ENCODE results near the gene E2F6. TPM values are rescaled to one million over a fixed set of nuclear protein-coding genes. Genes with fewer than 3 reads are reported as not detected.

The E2F6 gene
- total RNA-seq, 2 experiments from 2014 or later: 9.9 to 10.3 TPM

- POLR2A ChIA-PET: no interaction called here
- peaks cover 6% of the 10 kb centered on the region for H3K36me3 Mint-ChIP-seq
- H3K4me1 Mint-ChIP-seq (ENCODE audit: low read depth): peaks cover 28% of the 10 kb centered on the region
- no peak overlapping the region for H3K27ac Mint-ChIP-seq
- intact Hi-C loops (cut with micrococcal nuclease): loop anchor here (10.0 kb wide), 3 partner anchors 277 to 633 kb away; partner anchors contain the start of genes LPIN1 and SLC66A3
- H3K4me3 Mint-ChIP-seq: no peak overlapping the region
- CTCF ChIA-PET: interaction anchor here (0.7 to 3.7 kb wide), 4 partner anchors 10 to 343 kb away, joined by 3 to 29 read pairs (median 4); no protein-coding TSS in a partner anchor
- no peak for DNase-seq
- H3K27me3 Mint-ChIP-seq: no peaks in the 10 kb centered on the region
- no peaks in the 10 kb centered on the region for H3K9me3 Mint-ChIP-seq
Observed at GRCh38 chr2:11467749-11468148, 1.8 kb upstream of the E2F6 start.

DNA sequence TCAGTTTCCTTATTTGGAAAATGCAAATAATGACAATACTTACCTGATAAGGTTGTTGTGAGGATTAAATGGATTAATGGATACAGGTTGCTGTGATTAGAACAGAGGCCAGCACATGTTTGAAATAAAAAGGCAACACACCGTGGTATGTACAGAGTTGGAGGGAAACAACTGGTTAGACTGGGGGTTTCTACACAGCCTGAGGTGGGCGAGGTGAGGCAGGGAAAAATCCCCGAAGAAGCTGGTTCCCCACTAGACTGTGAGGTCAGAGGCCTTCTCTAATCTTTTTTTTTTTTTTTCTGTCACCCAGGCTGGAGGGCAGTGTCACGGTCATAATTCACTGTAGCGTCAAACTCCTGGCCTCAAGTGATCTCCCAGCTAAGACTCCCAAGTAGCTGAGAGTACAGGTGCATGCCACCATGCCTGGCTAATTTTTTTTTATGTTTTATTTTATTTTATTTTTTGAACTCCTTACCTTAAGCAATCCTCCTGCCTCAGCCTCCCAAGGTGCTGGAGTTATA, 1.2 kb upstream of the E2F6 start:
- Mint-ChIP-seq H3K27me3 (no peaks in the 10 kb centered on the region), H3K27ac (no peak overlapping the region), H3K4me3 (peak overlapping the region; percentile 91), H3K9me3 (no peaks in the 10 kb centered on the region), H3K4me1 (ENCODE audit: low read depth) (peaks cover 33% of the 10 kb centered on the region), H3K36me3 (peaks cover 6% of the 10 kb centered on the region)
- ChIA-PET POLR2A (interaction anchor here (2.7 kb wide), 1 partner anchor 117 kb away, joined by 6 read pairs; no protein-coding TSS in a partner anchor), CTCF (interaction anchor here (0.6 to 3.7 kb wide), 7 partner anchors 10 to 1540 kb away, joined by 3 to 29 read pairs (median 3); no protein-coding TSS in a partner anchor)
- DNase-seq: no peak
- intact Hi-C loops (cut with micrococcal nuclease): loop anchor here (10.0 kb wide), 3 partner anchors 278 to 632 kb away; partner anchors contain the start of genes LPIN1 and SLC66A3

DNA sequence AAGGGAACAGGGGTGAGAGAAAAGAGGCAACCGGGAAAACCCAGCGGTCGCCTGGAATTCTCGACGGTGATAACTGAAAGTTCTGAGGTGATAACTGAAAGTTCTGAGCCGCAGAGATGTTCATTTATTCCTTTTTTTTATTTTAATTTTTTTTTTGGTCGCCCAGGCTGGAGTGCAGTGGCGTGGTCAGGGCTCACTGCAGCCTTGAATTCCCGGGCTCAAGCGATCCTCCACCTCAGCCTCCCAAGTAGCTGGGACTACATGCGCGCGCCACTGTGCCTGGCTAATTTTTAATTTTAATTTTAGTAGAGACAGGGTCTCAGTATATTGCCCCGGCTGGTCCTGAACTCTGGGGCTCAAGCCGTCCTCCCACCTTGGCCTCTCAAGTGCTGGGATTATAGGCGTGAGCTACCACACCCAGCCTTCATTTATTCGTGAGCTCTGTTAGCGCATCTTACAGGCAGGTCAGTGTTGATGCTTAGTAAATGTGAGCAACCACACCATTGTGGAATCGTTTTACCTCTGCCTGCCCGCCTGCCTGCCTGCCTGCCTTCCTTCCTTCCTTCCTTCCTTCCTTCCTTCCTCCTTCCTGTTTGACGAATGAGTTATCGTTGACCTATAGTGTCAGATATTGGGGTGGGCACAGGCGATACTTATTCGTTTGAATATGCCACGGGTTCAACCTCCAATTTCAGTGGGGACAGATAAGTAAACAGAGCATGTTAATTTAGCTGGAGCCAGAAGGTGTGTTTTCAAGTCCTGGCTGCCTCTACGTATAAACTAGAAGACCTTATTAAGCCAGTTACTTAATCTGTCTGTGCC, 557 bp upstream of the E2F6 start:
- POLR2A ChIA-PET: interaction anchor here (2.0 to 2.7 kb wide), 2 partner anchors 118 to 122 kb away, joined by 6 to 8 read pairs; partner anchors contain the start of gene ROCK2
- Mint-ChIP-seq H3K9me3 (no peaks in the 10 kb centered on the region), H3K4me1 (ENCODE audit: low read depth) (peaks cover 33% of the 10 kb centered on the region), H3K4me3 (peak overlapping the region; percentile 91), H3K27me3 (no peaks in the 10 kb centered on the region), H3K36me3 (peaks cover 9% of the 10 kb centered on the region), H3K27ac (peak overlapping the region; percentile 76)
- no peak for DNase-seq
- intact Hi-C loops (cut with micrococcal nuclease): loop anchor here (1.0 to 10.0 kb wide), 4 partner anchors 118 to 632 kb away; partner anchors contain the start of genes LPIN1 and SLC66A3
- CTCF ChIA-PET: interaction anchor here (0.6 to 3.7 kb wide), 8 partner anchors 10 to 1541 kb away, joined by 3 to 29 read pairs (median 4); no protein-coding TSS in a partner anchor

GRCh38 chr2:11465110-11465484, 864 bp downstream of the E2F6 start:
- peaks cover 41% of the 10 kb centered on the region for H3K4me1 Mint-ChIP-seq (ENCODE audit: low read depth)
- intact Hi-C loops (cut with micrococcal nuclease): loop anchor here (2.0 to 10.0 kb wide), 4 partner anchors 120 to 630 kb away; partner anchors contain the start of genes LPIN1, ROCK2 and SLC66A3
- no peaks in the 10 kb centered on the region for H3K9me3 Mint-ChIP-seq
- H3K27ac Mint-ChIP-seq: peak overlapping the region; percentile 83
- peak overlapping the region; percentile 91 for H3K4me3 Mint-ChIP-seq
- CTCF ChIA-PET: interaction anchor here (0.9 to 3.7 kb wide), 4 partner anchors 9 to 629 kb away, joined by 3 to 29 read pairs (median 5); no protein-coding TSS in a partner anchor
- POLR2A ChIA-PET: interaction anchor here (0.6 to 2.7 kb wide), 3 partner anchors 119 to 728 kb away, joined by 3 to 8 read pairs (median 6); partner anchors contain the start of gene ROCK2
- no peak for DNase-seq
- H3K27me3 Mint-ChIP-seq: no peaks in the 10 kb centered on the region
- peaks cover 13% of the 10 kb centered on the region for H3K36me3 Mint-ChIP-seq

GRCh38 chr2:11459816-11460215, 6.1 kb downstream of the E2F6 start:
- Mint-ChIP-seq H3K9me3 (no peaks in the 10 kb centered on the region), H3K4me1 (ENCODE audit: low read depth) (peaks cover 47% of the 10 kb centered on the region), H3K27ac (no peak overlapping the region), H3K27me3 (no peaks in the 10 kb centered on the region), H3K4me3 (no peak overlapping the region), H3K36me3 (peaks cover 15% of the 10 kb centered on the region)
- intact Hi-C loops (cut with micrococcal nuclease): loop anchor here (10.0 kb wide), 3 partner anchors 285 to 625 kb away; partner anchors contain the start of genes LPIN1 and SLC66A3
- no peak for DNase-seq
- POLR2A ChIA-PET: interaction anchor here (1.2 kb wide), 1 partner anchor 116 kb away, joined by 3 read pairs; the partner anchor contains the start of gene ROCK2
- CTCF ChIA-PET: interaction anchor here (3.5 kb wide), 1 partner anchor 13 kb away, joined by 12 read pairs; no protein-coding TSS in a partner anchor

DNA sequence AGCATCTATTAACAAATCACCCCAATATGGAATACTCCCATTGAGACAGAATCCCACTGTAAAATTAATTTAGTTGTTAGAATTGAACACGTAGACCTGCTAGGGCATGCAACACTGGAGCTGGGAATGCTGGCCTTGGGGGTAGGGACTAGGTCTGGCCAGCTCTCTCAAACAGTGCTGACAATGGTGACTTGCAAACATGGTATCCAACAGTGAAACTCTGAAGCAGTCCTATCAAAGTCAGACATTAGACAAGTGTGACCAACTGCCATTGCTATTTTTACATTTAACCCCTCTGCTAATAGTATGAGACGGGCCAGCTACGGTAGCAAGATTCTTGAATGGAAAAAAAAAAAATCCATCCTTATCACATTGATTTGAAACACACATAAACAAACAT, 7.2 kb downstream of the E2F6 start:
- intact Hi-C loops (cut with micrococcal nuclease): no loop called here
- Mint-ChIP-seq H3K4me1 (ENCODE audit: low read depth) (peaks cover 37% of the 10 kb centered on the region), H3K27me3 (no peaks in the 10 kb centered on the region), H3K4me3 (no peak overlapping the region), H3K27ac (no peak overlapping the region), H3K9me3 (no peaks in the 10 kb centered on the region), H3K36me3 (peaks cover 16% of the 10 kb centered on the region)
- DNase-seq: no peak
- ChIA-PET CTCF (interaction anchor here (1.3 to 3.5 kb wide), 4 partner anchors 11 to 326 kb away, joined by 9 to 12 read pairs (median 10); a partner anchor contains a TSS), POLR2A (interaction anchor here (1.2 kb wide), 1 partner anchor 114 kb away, joined by 3 read pairs; the partner anchor contains the start of gene ROCK2)

- intact Hi-C loops (cut with micrococcal nuclease): no loop called here
- POLR2A ChIA-PET: interaction anchor here (0.6 kb wide), 1 partner anchor 12 kb away, joined by 3 read pairs; no protein-coding TSS in a partner anchor
- Mint-ChIP-seq H3K4me3 (no peak overlapping the region), H3K27ac (no peak overlapping the region), H3K4me1 (ENCODE audit: low read depth) (peaks cover 31% of the 10 kb centered on the region), H3K27me3 (no peaks in the 10 kb centered on the region), H3K9me3 (no peaks in the 10 kb centered on the region), H3K36me3 (peaks cover 16% of the 10 kb centered on the region)
- no peak for DNase-seq
- CTCF ChIA-PET: interaction anchor here (0.6 to 3.5 kb wide), 7 partner anchors 11 to 730 kb away, joined by 3 to 12 read pairs (median 9); partner anchors contain the start of gene LPIN1
Observed at GRCh38 chr2:11457935-11458334, 8.0 kb downstream of the E2F6 start.

- Mint-ChIP-seq H3K27me3 (no peaks in the 10 kb centered on the region), H3K36me3 (peaks cover 16% of the 10 kb centered on the region), H3K27ac (no peak overlapping the region), H3K4me1 (ENCODE audit: low read depth) (peaks cover 24% of the 10 kb centered on the region), H3K4me3 (no peak overlapping the region), H3K9me3 (no peaks in the 10 kb centered on the region)
- CTCF ChIA-PET: interaction anchor here (1.3 kb wide), 1 partner anchor 126 kb away, joined by 3 read pairs; no protein-coding TSS in a partner anchor
- intact Hi-C loops (cut with micrococcal nuclease): no loop called here
- POLR2A ChIA-PET: no interaction called here
- DNase-seq: no peak
Observed at GRCh38 chr2:11456251-11456650, 9.7 kb downstream of the E2F6 start.

GRCh38 chr2:11454824-11455223, 11.1 kb downstream of the E2F6 start:
- CTCF ChIA-PET: no interaction called here
- no peak for DNase-seq
- peaks cover 15% of the 10 kb centered on the region for H3K4me1 Mint-ChIP-seq (ENCODE audit: low read depth)
- no peaks in the 10 kb centered on the region for H3K27me3 Mint-ChIP-seq
- intact Hi-C loops (cut with micrococcal nuclease): no loop called here
- H3K9me3 Mint-ChIP-seq: no peaks in the 10 kb centered on the region
- no peak overlapping the region for H3K27ac Mint-ChIP-seq
- no peak overlapping the region for H3K4me3 Mint-ChIP-seq
- peaks cover 20% of the 10 kb centered on the region for H3K36me3 Mint-ChIP-seq
- POLR2A ChIA-PET: no interaction called here

- peaks cover 48% of the 10 kb centered on the region for H3K36me3 Mint-ChIP-seq
- H3K4me1 Mint-ChIP-seq (ENCODE audit: low read depth): no peaks in the 10 kb centered on the region
- intact Hi-C loops (cut with micrococcal nuclease): no loop called here
- H3K9me3 Mint-ChIP-seq: no peaks in the 10 kb centered on the region
- no peaks in the 10 kb centered on the region for H3K27me3 Mint-ChIP-seq
- no peak overlapping the region for H3K4me3 Mint-ChIP-seq
- POLR2A ChIA-PET: no interaction called here
- H3K27ac Mint-ChIP-seq: no peak overlapping the region
- CTCF ChIA-PET: interaction anchor here (0.6 to 4.6 kb wide), 2 partner anchors 318 to 330 kb away, joined by 4 to 47 read pairs; a partner anchor contains a TSS
- no peak for DNase-seq
Observed at GRCh38 chr2:11450791-11451190, 15.2 kb downstream of the E2F6 start.

GRCh38 chr2:11446733-11447248, 19.2 kb downstream of the E2F6 start:
- no peak overlapping the region for H3K4me3 Mint-ChIP-seq
- H3K27ac Mint-ChIP-seq: no peak overlapping the region
- peak; percentile 50 for DNase-seq
- CTCF ChIA-PET: interaction anchor here (0.7 to 4.6 kb wide), 17 partner anchors 8 to 614 kb away, joined by 3 to 47 read pairs (median 3); a partner anchor contains a TSS
- H3K36me3 Mint-ChIP-seq: peaks cover 63% of the 10 kb centered on the region
- peaks cover 11% of the 10 kb centered on the region for H3K9me3 Mint-ChIP-seq
- H3K4me1 Mint-ChIP-seq (ENCODE audit: low read depth): no peaks in the 10 kb centered on the region
- H3K27me3 Mint-ChIP-seq: no peaks in the 10 kb centered on the region
- intact Hi-C loops (cut with micrococcal nuclease): loop anchor here (1.0 to 5.0 kb wide), 2 partner anchors 209 to 314 kb away; no protein-coding TSS in a partner anchor
- POLR2A ChIA-PET: no interaction called here
